ENCODE data around the gene HNRNPA0. TPM values are rescaled to one million over a fixed set of nuclear protein-coding genes. Genes with fewer than 3 reads are reported as not detected.

Gene HNRNPA0
- total RNA-seq, 1 experiment from 2014 or later = 13.0 TPM

DNA sequence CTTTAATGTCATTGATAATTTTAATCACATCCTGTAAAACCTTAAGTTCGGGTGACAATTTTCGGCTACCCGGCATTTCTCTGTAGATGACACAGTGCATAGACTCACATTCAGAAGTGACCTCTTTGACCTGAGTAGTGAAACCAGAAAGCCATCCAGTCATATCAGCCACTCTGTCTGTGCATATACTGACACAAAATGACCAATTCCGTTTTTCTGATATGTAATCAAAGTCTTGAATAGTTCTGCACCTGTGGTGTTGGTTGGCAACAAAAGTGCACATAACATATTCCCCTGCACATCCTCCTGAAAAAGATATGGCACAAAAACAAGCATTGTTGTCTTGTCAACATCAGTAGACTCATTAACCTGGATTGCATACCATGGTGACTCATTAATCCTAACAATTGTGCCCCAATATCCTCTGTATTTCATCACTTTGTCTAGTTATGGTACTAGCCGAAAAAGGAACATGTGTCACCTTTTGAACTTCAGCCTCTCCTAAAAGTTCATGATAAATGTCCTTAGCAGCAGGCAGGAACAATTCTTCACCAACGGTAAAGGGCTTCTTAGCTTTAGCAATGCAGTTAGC is 4.6 kb upstream of the HNRNPA0 start:
- POLR2A ChIA-PET (ENCODE audit: unreplicated experiment) = no interaction called here
- no peak overlapping the region for H3K4me3 ChIP-seq (ENCODE audit: low read length)
- H3K9me2 ChIP-seq (replicated peaks; ENCODE audit: low read length) = no peaks in the 10 kb centered on the region
- H3K4me2 ChIP-seq (ENCODE audit: low read length) = no peak overlapping the region
- H3K9ac ChIP-seq (ENCODE audit: low read length) = no peak overlapping the region
- no peaks in the 10 kb centered on the region for H3K36me3 ChIP-seq (ENCODE audit: low read depth, low read length)
- H3K79me2 ChIP-seq (ENCODE audit: low read length) = peaks cover 4% of the 10 kb centered on the region
- H3K27ac ChIP-seq (ENCODE audit: low read length) = no peak overlapping the region
- BruUV-seq (replicated peaks) = no TSS peak
- DNase-seq = peak; percentile 28
- H3F3A ChIP-seq (ENCODE audit: low read length, unreplicated experiment) = no peaks in the 10 kb centered on the region
- H3K27me3 ChIP-seq (ENCODE audit: low read length) = no peaks in the 10 kb centered on the region
- H3K4me1 ChIP-seq (ENCODE audit: insufficient read depth, low read length) = peaks cover 4% of the 10 kb centered on the region; the same call in 1 of the 2 replicates
- H2AFZ ChIP-seq (ENCODE audit: low read length) = no peak overlapping the region
- intact Hi-C loops (cut with micrococcal nuclease) = no loop called here
- no peaks in the 10 kb centered on the region for H4K20me1 ChIP-seq (ENCODE audit: low read length)
- ATAC-seq = no peak
- TF ChIP-seq EZH2 (IDR thresholded peaks at IDR 0.05; ENCODE audit: low read length, unreplicated experiment) = no peak
- TF ChIP-seq EZH2phosphoT487 (IDR thresholded peaks at IDR 0.05; ENCODE audit: borderline replicate concordance, low read length) = no peak
- TF ChIP-seq, protein P1, sequence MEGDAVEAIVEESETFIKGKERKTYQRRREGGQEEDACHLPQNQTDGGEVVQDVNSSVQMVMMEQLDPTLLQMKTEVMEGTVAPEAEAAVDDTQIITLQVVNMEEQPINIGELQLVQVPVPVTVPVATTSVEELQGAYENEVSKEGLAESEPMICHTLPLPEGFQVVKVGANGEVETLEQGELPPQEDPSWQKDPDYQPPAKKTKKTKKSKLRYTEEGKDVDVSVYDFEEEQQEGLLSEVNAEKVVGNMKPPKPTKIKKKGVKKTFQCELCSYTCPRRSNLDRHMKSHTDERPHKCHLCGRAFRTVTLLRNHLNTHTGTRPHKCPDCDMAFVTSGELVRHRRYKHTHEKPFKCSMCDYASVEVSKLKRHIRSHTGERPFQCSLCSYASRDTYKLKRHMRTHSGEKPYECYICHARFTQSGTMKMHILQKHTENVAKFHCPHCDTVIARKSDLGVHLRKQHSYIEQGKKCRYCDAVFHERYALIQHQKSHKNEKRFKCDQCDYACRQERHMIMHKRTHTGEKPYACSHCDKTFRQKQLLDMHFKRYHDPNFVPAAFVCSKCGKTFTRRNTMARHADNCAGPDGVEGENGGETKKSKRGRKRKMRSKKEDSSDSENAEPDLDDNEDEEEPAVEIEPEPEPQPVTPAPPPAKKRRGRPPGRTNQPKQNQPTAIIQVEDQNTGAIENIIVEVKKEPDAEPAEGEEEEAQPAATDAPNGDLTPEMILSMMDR (conservative IDR thresholded peaks at IDR 0.05; ENCODE audit: low read depth, low read length) = no peak
- CTCF ChIA-PET = no interaction called here
- no peaks in the 10 kb centered on the region for H3K9me3 ChIP-seq (ENCODE audit: low read length)

DNA sequence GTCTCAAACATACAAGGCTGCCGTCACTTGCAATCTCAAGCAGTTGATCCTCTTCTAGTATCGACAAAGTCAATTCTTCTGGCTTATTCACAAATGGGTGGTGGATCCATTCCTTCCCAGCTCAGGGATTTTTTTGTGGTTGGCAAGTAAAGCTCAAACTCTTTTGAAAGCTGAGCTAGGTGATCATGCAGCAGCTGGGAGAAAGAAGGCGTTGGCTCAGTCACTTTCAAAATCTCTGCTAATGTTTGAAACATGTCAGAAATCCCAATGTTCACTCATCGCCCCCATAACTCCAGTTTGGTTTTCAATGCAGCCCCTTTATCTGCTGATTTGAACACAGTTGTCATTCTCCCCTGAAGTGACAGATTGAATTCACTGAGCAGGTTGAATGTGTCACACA is 4.0 kb upstream of the HNRNPA0 start:
- BruUV-seq (replicated peaks) = no TSS peak
- ChIA-PET POLR2A (ENCODE audit: unreplicated experiment) (no interaction called here), CTCF (no interaction called here)
- Histone ChIP-seq H3K9me3 (ENCODE audit: low read length) (no peaks in the 10 kb centered on the region), H3K4me2 (ENCODE audit: low read length) (no peak overlapping the region), H4K20me1 (ENCODE audit: low read length) (0 out of 2 replicates have a peak, but pooled peaks cover under 1% of the 10 kb centered on the region), H3K27me3 (ENCODE audit: low read length) (no peaks in the 10 kb centered on the region), H3K27ac (ENCODE audit: low read length) (no peak overlapping the region), H3K4me3 (ENCODE audit: low read length) (no peak overlapping the region), H3K79me2 (ENCODE audit: low read length) (peaks cover 10% of the 10 kb centered on the region), H2AFZ (ENCODE audit: low read length) (no peak overlapping the region), H3K9ac (ENCODE audit: low read length) (no peak overlapping the region), H3K36me3 (ENCODE audit: low read depth, low read length) (no peaks in the 10 kb centered on the region), H3K9me2 (replicated peaks; ENCODE audit: low read length) (no peaks in the 10 kb centered on the region), H3K4me1 (ENCODE audit: insufficient read depth, low read length) (peaks cover 4% of the 10 kb centered on the region; the same call in 1 of the 2 replicates), H3F3A (ENCODE audit: low read length, unreplicated experiment) (no peaks in the 10 kb centered on the region)
- no peak for TF ChIP-seq EZH2 (IDR thresholded peaks at IDR 0.05; ENCODE audit: low read length, unreplicated experiment)
- TF ChIP-seq EZH2phosphoT487 (IDR thresholded peaks at IDR 0.05; ENCODE audit: borderline replicate concordance, low read length) = no peak
- TF ChIP-seq, protein P1 (conservative IDR thresholded peaks at IDR 0.05; ENCODE audit: low read depth, low read length) = no peak
- no peak for ATAC-seq
- no peak for DNase-seq
- intact Hi-C loops (cut with micrococcal nuclease) = no loop called here

DNA sequence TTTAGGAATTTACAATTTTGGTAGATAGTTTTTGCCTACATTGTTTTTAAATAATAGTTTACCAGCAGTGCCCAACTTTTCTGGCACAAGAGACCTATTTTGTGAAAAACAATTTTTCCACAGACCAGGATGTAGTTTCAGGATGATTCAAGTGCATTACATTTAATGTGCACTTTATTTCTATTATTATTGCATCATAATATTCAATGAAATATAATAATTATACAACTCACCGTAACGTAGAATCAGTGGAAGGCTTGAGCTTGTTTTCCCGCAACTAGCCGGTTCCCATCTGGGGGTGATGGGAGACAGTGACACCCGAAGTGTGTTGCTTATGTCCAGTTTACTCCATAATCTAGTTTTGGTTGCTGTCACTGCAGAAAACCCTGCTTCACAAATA is 3.5 kb upstream of the HNRNPA0 start:
- Histone ChIP-seq H2AFZ (ENCODE audit: low read length) (no peak overlapping the region), H3F3A (ENCODE audit: low read length, unreplicated experiment) (no peaks in the 10 kb centered on the region), H3K4me1 (ENCODE audit: insufficient read depth, low read length) (peaks cover 4% of the 10 kb centered on the region; the same call in 1 of the 2 replicates), H3K36me3 (ENCODE audit: low read depth, low read length) (no peaks in the 10 kb centered on the region), H3K27me3 (ENCODE audit: low read length) (no peaks in the 10 kb centered on the region), H3K9me3 (ENCODE audit: low read length) (no peaks in the 10 kb centered on the region), H3K9me2 (replicated peaks; ENCODE audit: low read length) (no peaks in the 10 kb centered on the region), H3K79me2 (ENCODE audit: low read length) (peaks cover 15% of the 10 kb centered on the region), H3K4me2 (ENCODE audit: low read length) (no peak overlapping the region), H3K9ac (ENCODE audit: low read length) (no peak overlapping the region), H3K4me3 (ENCODE audit: low read length) (no peak overlapping the region), H4K20me1 (ENCODE audit: low read length) (peaks cover 5% of the 10 kb centered on the region), H3K27ac (ENCODE audit: low read length) (no peak overlapping the region)
- intact Hi-C loops (cut with micrococcal nuclease) = no loop called here
- TF ChIP-seq EZH2 (IDR thresholded peaks at IDR 0.05; ENCODE audit: low read length, unreplicated experiment) = no peak
- TF ChIP-seq, protein P1 (conservative IDR thresholded peaks at IDR 0.05; ENCODE audit: low read depth, low read length) = no peak
- TF ChIP-seq EZH2phosphoT487 (IDR thresholded peaks at IDR 0.05; ENCODE audit: borderline replicate concordance, low read length) = no peak
- ChIA-PET CTCF (no interaction called here), POLR2A (ENCODE audit: unreplicated experiment) (no interaction called here)
- DNase-seq (no peak), ATAC-seq (no peak)
- BruUV-seq (replicated peaks) = no TSS peak
